Skeletal muscle tissue (tissue), 4 donors: ENCODE results near the gene DCAF8L2. TPM values are rescaled to one million over a fixed set of nuclear protein-coding genes. Genes with fewer than 3 reads are reported as not detected.

Source experiments
- H3K27ac ChIP-seq: one replicate; pipeline ENCODE4 v1.7.0; 2013; ENCODE audit warnings: mild to moderate bottlenecking, low read depth, low read length, inconsistent platforms
- H3K27me3 ChIP-seq, 3 donors: one replicate each; pipeline ENCODE4 v1.7.0; 2013; ENCODE audit warnings: low read length in 3 of 3; ENCODE audit not compliant: control insufficient read depth in 3 of 3, insufficient read depth in 3 of 3
- H3K36me3 ChIP-seq, 3 donors: one replicate each; pipeline ENCODE4 v1.7.0; 2013; ENCODE audit warnings: low read length in 3 of 3; ENCODE audit not compliant: control insufficient read depth in 3 of 3, insufficient read depth in 3 of 3
- H3K4me1 ChIP-seq, 3 donors: one replicate each; pipeline ENCODE4 v1.7.0; 2013; ENCODE audit warnings: low read length in 3 of 3, mild to moderate bottlenecking in 3 of 3; ENCODE audit not compliant: control insufficient read depth in 3 of 3, insufficient read depth in 3 of 3
- H3K4me3 ChIP-seq, 3 donors: one replicate each; pipeline ENCODE4 v1.7.0; 2013; ENCODE audit warnings: low read length in 3 of 3
- H3K9ac ChIP-seq, 3 donors: one replicate each; pipeline ENCODE4 v1.7.0; 2013; ENCODE audit warnings: low read length in 3 of 3, mild to moderate bottlenecking in 3 of 3, moderate library complexity in 2 of 3, low read depth in 1 of 3
- H3K9me3 ChIP-seq, 3 donors: one replicate each; pipeline ENCODE4 v1.7.0; 2013; ENCODE audit warnings: low read length in 3 of 3; ENCODE audit not compliant: control insufficient read depth in 3 of 3
- total RNA-seq: library from RNA; depleted of rRNA; stranded (reverse); fragments of >200 nt; gene quantifications from one replicate; pipeline ENCODE4 v1.2.3, GENCODE V29; 2014
- donor health status: Osteomylitis.

DCAF8L2 gene
- total RNA-seq, 1 donor from 2014 or later = not detected

GRCh38 chrX:27598312-27598711 is 8.2 kb downstream of the DCAF8L2 start:
- Histone ChIP-seq H3K9me3 (no peaks in the 10 kb centered on the region), H3K4me3 (no peak overlapping the region), H3K36me3 (no peaks in the 10 kb centered on the region), H3K9ac (no peak overlapping the region), H3K27me3 (no peaks in the 10 kb centered on the region), H3K4me1 (no peaks in the 10 kb centered on the region), H3K27ac (no peak overlapping the region)

- H3K9ac ChIP-seq = no peak overlapping the region
- no peaks in the 10 kb centered on the region for H3K36me3 ChIP-seq
- H3K4me1 ChIP-seq = no peaks in the 10 kb centered on the region
- no peak overlapping the region for H3K27ac ChIP-seq
- H3K4me3 ChIP-seq = no peak overlapping the region
- H3K27me3 ChIP-seq = no peaks in the 10 kb centered on the region
- no peaks in the 10 kb centered on the region for H3K9me3 ChIP-seq
Measured at GRCh38 chrX:27599928-27600327, 9.8 kb downstream of the DCAF8L2 start.

GRCh38 chrX:27600686-27601085 is 10.5 kb downstream of the DCAF8L2 start:
- H3K27ac ChIP-seq = no peak overlapping the region
- no peaks in the 10 kb centered on the region for H3K27me3 ChIP-seq
- H3K4me1 ChIP-seq = no peaks in the 10 kb centered on the region
- no peaks in the 10 kb centered on the region for H3K36me3 ChIP-seq
- no peaks in the 10 kb centered on the region for H3K9me3 ChIP-seq
- no peak overlapping the region for H3K4me3 ChIP-seq
- H3K9ac ChIP-seq = no peak overlapping the region

- Histone ChIP-seq H3K36me3 (no peaks in the 10 kb centered on the region), H3K27me3 (no peaks in the 10 kb centered on the region), H3K9ac (no peak overlapping the region), H3K4me1 (no peaks in the 10 kb centered on the region), H3K4me3 (no peak overlapping the region), H3K9me3 (no peaks in the 10 kb centered on the region), H3K27ac (no peak overlapping the region)
Measured at GRCh38 chrX:27608671-27609070, 18.5 kb downstream of the DCAF8L2 start.

GRCh38 chrX:27619459-27619858 is 29.3 kb downstream of the DCAF8L2 start:
- H3K9ac ChIP-seq = no peak overlapping the region
- H3K4me1 ChIP-seq = no peaks in the 10 kb centered on the region
- H3K36me3 ChIP-seq = no peaks in the 10 kb centered on the region
- no peaks in the 10 kb centered on the region for H3K9me3 ChIP-seq
- H3K27me3 ChIP-seq = no peaks in the 10 kb centered on the region
- H3K27ac ChIP-seq = no peak overlapping the region
- H3K4me3 ChIP-seq = no peak overlapping the region

DNA sequence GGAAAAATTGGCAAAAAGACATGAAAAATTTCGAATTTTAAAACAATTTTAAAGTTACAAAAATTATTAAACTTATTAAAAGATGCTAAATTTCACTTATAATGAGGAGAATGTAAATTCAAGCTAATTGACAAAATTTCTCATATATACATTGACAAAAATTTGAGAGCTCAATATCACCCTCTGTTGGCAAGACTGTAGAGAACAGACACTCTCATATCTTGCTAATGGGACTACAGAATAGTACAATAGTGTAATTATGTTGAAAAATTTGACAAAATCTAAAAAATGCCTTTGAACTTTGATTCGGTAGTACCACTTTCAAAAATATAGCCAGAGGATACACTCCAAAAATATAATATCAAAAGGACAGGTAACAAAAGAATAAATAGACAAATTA is 29.8 kb downstream of the DCAF8L2 start:
- Histone ChIP-seq H3K9ac (no peak overlapping the region), H3K36me3 (no peaks in the 10 kb centered on the region), H3K9me3 (no peaks in the 10 kb centered on the region), H3K27ac (no peak overlapping the region), H3K4me3 (no peak overlapping the region), H3K27me3 (no peaks in the 10 kb centered on the region), H3K4me1 (no peaks in the 10 kb centered on the region)

DNA sequence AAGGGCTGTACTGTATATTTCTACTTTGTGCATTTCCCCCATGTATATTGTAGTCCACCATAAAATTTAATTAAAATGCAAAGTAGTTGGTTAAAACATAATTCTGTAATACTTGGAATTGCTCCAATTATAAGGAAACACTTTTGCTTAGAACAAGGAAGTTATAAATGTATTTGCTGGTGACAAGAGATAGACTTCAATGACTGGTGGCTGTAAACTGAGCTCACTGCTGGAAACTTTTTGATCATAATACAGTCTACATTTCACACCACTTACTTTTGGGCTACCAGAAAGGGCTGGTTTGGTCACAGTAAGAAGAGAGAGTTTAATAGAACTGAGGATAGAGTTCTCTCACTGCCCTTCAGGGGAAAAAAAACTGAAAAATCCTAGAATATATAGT is 32.7 kb downstream of the DCAF8L2 start:
- Histone ChIP-seq H3K27me3 (no peaks in the 10 kb centered on the region), H3K9me3 (no peaks in the 10 kb centered on the region), H3K4me3 (no peak overlapping the region), H3K9ac (no peak overlapping the region), H3K36me3 (no peaks in the 10 kb centered on the region), H3K4me1 (no peaks in the 10 kb centered on the region), H3K27ac (no peak overlapping the region)

DNA sequence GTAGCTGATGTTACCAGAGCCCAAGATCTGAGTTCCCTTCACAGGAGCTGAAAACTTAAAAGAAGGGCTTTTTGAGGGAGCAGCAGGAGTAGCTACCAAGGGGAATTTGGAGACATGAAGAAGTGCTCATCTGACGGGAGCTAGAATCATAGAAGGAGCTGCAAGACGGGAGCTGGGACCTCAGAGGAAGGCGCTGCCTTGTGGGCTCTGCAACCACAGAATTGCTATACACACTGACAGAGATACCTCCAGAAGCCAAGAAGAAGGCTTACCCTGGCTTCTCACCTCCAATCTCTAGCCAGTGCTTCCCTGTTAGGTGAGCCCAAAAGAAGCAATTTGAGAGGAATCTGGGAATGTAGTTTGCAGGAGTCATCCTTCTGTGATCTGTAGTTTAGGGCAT is 35.9 kb downstream of the DCAF8L2 start:
- Histone ChIP-seq H3K27ac (no peak overlapping the region), H3K9me3 (no peaks in the 10 kb centered on the region), H3K9ac (no peak overlapping the region), H3K4me1 (no peaks in the 10 kb centered on the region), H3K4me3 (no peak overlapping the region), H3K27me3 (no peaks in the 10 kb centered on the region), H3K36me3 (no peaks in the 10 kb centered on the region)

DNA sequence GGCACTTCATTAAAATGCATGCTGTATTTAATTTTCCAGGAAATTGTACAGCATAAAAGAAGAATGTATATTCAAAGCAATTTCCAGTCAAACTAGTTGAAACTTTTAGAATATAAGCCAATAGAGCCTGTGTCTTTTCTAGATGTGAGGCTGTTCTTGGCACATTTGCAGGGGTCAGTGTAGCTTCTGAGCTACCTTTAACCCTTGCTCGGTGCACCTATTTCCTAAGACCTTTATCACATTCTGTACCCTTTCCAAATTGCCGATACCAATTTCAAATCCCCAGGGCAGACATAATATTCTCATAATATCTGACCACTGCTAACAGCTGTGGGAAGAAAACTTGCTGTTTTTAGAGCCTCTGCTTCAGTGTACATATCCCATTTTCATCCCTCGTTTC is 43.2 kb downstream of the DCAF8L2 start:
- Histone ChIP-seq H3K27ac (no peak overlapping the region), H3K9me3 (no peaks in the 10 kb centered on the region), H3K9ac (no peak overlapping the region), H3K4me1 (no peaks in the 10 kb centered on the region), H3K36me3 (no peaks in the 10 kb centered on the region), H3K4me3 (no peak overlapping the region), H3K27me3 (no peaks in the 10 kb centered on the region)

- no peak overlapping the region for H3K9ac ChIP-seq
- H3K27me3 ChIP-seq = no peaks in the 10 kb centered on the region
- H3K27ac ChIP-seq = no peak overlapping the region
- H3K36me3 ChIP-seq = no peaks in the 10 kb centered on the region
- no peak overlapping the region for H3K4me3 ChIP-seq
- no peaks in the 10 kb centered on the region for H3K4me1 ChIP-seq
- no peaks in the 10 kb centered on the region for H3K9me3 ChIP-seq
Measured at GRCh38 chrX:27656581-27656980, 66.4 kb downstream of the DCAF8L2 start.

DNA sequence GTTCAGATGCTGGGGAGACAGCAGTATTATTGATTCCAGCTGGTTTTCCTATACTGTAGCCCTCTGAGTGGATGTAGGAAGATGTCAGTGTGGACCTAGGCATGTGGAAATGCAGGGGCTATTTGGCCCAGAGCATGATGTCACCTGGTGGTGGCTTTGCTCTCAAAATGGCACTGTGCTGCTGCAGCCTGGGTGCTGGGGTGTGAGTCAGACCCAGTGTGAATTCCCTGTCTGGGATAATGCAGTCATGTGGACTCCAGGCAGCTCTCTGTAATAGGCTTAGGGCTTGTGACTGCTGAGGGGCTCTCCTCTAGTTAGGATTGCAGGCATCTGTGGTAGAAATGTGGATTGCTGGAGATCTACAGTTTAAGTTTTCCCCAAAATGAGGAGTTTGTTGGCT is 70.7 kb downstream of the DCAF8L2 start:
- Histone ChIP-seq H3K4me3 (no peak overlapping the region), H3K27ac (no peak overlapping the region), H3K9me3 (no peaks in the 10 kb centered on the region), H3K36me3 (no peaks in the 10 kb centered on the region), H3K27me3 (no peaks in the 10 kb centered on the region), H3K9ac (no peak overlapping the region), H3K4me1 (no peaks in the 10 kb centered on the region)
